Occipital lobe (tissue), 2 donors: ENCODE measurements around the gene TNC. TPM values are rescaled to one million over a fixed set of nuclear protein-coding genes. Genes with fewer than 3 reads are reported as not detected.
"Not testable (repeated sequence)": the region's sequence is repeated elsewhere in the genome, so short reads cannot be mapped to it uniquely, and the experiment has no call there.

Experiments used
- DNase-seq: peaks from one replicate; lab custom pipeline; 2025; lab: John Stamatoyannopoulos, UW
- total RNA-seq: library from RNA; depleted of rRNA; stranded (reverse); fragments of >200 nt; gene quantifications from one replicate; pipeline ENCODE4 v1.2.3, GENCODE V29; 2014

TNC gene
- total RNA-seq, 1 donor from 2014 or later = 73.6 TPM

DNA sequence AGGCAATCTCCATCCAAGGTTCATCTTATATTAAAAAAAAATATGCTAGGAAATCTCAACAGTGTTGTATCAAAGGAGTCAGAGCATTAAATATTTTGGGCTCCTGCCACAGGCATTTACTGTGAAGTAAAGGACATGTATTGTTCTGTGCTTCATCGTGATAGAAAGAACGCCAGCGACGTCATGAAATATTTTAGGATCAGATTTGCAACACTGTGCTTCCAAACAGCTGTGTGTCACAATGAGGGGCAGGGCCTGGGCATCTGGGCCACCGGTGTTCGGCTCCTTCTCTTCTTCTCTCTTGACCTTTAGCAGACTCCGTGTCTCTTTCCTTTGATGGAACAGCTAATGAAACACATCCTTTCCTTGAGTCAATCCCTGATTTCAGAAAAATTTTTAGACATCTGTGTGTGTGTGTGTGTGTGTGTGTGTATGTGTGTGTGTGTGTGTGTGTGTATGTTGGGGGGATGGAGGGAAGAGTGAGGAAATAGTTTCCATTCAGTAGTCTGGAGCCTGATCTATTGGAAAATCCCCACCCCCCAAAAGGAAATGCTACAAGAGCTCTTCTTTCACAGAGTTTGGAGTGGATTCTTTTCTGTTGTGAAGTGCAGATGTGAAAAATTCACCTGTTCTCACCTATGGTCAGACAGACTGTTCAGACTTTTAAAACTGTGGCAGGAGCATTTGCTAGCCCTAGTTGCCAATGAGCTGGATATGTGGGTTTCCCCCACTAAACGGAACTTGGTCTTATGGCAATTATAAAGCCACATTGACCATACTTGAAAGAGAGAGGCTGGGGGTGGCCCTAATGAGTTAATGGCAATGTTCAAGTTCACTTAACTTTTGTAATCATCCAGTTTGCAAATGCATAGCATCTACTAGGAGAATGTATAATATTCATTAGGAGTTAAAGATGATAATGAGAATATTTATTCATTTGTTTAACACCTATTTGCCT, 18.1 kb upstream of the TNC start:
- DNase-seq = no peak

DNA sequence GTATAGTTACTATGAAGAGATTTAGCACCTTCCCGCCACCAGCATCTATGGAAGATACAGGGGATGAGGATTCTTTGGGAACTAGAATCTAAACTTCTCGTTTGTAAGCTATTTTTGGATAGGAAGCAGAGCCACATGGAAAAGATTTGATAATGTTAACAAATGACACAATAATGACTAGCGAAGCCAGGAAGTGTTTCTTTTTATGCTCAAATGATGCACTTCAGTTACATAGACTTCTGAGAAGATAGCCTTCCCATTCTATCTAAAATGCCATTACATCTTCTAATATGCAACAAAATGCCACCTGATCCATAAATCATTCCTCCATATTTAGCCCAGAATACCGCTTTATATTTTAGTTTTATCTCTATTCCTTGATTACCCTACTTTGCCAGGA, 17.0 kb upstream of the TNC start:
- no peak for DNase-seq

DNA sequence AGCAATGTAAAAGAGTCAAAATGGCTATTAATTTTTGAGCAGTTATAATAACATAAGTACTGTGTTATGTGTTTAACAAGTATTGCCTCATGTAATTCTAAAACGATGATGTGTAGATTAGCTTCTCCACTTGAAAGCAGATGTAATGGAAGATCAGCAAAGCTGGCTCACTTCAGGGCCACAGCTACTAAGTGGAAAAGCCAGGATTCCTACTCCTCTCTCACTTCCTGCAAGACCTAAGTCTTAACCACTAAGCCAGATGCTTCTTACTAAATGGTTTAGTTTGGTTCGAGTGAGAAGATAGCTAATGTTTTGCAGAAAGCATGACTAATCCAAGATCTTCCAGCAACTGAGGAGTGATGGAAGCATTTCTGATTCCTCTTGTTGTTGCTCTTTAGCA, 15.7 kb upstream of the TNC start:
- no peak for DNase-seq

DNA sequence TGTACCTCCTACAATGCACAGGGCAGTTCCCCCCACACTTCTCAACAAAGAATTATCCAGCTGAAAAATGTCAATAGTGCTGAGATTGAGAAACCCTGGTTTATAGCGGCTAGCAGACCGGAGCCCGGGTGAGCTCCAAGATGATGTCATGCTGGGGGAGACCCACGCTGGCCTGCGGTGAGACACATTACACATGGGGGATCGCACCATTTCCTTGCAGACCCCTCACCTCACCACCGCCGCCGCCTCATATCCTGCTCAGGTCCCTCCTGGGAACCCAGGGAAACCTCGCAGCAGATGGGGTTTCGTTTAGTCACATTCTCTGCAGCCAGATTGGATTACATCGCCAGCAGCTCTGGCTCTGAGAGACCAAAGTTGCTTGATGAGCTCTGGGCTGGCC, 14.7 kb upstream of the TNC start:
- DNase-seq = no peak

DNA sequence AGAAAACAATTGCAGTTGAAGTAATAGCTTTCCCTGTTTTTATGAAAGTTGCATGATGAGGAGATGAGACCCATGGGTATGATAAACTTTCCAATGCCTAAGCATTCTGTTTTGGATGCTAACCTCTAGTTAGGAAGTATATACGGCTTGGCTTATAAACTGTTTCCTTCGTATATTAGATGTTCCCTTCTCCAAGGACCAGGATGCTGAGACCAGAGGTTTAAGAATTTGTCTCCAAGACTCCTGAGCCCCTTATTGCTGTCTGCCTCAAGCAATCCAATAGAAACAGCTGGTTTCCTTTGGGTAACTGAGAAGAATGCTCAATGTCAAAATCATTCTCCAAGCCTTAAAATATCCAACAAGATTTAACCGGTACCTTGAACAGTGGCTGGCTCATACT, 12.2 kb upstream of the TNC start:
- no peak for DNase-seq

DNA sequence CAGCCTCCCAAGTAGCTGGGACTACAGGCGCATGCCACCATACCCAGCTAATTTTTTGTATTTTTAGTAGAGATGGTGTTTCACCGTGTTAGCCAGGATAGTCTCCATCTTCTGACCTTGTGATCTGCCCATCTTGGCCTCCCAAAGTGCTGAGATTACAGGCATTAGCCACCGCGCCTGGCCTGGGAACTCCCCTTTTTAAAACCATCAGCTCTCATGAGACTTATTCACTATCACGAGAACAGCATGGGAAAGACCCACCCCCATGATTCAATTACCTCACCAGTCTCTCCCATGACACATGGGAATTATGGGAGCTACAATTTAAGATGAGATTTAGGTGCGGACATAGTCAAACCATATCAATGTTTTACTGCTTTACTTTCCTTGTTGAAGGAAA, 10.8 kb upstream of the TNC start:
- DNase-seq = not testable (repeated sequence)

DNA sequence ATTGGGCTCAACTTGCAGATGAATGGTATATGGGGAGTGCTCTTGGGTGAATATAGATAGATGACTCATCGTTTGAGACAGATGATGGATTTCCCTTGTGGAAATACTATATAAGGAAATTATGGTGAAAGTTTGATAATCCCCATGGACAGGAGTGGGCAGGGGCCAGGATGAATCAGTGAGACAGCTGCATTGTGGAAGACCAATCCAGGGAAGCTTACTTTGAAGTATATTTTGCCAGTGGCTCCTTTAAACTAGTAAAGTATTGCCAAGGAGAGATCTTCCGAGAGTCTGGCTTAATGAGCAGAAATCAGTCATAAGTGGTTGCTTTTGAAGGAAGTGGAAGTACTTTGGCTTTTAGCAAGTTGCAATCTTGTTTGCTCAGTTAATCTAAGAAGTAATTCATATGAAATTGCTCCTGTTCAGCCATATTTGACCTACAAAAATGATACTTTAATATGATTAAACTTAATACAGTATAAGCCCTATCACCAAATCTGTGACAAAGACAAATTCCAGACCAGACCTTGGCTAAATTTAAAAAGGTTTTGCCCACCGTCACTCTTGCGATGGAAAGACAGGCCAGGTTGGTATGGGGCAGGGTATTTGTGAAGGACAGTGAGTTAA, 9.3 kb upstream of the TNC start:
- DNase-seq = no peak

DNA sequence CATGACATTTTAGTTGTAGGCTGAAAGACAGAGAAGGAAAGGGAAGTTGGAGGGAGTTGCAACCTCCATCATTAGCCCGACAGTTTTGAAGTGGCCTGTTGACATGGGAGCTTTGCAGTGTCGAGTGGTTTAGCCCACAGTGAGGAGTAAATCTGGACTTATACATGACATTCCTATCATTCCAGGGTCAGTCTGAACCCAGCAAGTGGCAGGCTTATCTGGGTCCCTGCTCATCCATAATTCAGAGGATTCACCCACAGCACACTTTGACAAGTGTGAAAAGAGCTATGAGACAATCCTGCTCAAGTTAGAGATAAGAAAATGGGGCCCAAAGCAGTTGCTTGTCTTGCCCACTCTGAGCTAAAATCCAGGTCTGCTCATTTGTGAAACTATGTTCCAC, 8.4 kb upstream of the TNC start:
- DNase-seq = no peak

DNA sequence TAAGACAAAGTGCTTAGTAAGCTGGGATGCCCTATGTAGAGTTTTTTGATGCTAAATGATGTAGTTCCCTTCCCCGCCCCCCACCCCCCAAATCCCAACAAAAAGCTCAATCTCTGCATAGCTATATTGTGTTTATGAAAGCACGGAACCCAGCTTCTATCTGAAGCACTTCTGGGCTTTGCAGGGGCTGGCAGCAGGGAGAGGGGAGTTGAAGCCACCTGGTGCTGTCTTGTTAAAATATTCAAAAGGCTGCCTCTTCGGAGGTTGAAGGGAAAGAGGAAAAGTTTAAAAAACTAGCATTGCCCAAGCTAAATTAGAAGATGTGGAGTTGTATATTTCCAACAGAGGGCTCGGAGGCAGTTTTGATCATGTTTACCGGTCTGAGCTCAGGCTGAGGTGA, 5.0 kb upstream of the TNC start:
- no peak for DNase-seq

DNA sequence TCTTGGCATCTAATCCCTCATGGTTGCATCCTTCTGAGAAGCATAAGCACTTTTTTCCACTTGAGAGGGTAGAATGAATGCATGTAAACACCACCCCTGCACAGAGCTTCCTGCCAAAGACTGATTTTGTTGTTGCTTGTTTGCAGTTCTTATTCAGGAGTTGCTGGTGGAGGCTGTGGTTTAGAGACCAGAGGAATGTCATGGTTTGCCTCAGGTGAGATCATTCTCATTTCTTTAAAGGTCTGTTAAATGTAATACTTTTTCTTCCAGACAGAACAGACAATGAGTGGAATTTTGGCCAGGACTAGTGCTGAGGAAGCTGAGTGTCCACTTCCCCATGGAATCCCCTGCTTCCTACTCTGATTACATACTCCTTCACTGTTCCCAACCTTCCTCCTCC, 3.2 kb upstream of the TNC start:
- DNase-seq = no peak

DNA sequence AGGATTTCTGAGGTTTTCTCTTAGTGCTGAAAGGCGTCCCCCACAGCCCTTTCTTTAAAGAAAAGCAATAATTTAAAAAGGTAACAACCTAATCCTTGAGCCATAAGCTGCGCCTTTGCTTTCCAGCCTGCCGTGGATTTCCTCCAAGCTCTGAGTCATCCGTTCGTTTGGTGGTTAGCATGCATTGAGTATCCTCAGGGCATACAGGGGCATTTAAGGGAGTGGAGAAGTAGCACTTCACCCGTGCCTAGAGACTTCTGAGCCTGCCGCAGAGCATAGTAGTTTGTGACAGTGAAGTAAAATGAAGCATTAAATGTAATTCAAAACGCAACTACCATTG, 892 bp upstream of the TNC start:
- DNase-seq = peak; percentile 37

DNA sequence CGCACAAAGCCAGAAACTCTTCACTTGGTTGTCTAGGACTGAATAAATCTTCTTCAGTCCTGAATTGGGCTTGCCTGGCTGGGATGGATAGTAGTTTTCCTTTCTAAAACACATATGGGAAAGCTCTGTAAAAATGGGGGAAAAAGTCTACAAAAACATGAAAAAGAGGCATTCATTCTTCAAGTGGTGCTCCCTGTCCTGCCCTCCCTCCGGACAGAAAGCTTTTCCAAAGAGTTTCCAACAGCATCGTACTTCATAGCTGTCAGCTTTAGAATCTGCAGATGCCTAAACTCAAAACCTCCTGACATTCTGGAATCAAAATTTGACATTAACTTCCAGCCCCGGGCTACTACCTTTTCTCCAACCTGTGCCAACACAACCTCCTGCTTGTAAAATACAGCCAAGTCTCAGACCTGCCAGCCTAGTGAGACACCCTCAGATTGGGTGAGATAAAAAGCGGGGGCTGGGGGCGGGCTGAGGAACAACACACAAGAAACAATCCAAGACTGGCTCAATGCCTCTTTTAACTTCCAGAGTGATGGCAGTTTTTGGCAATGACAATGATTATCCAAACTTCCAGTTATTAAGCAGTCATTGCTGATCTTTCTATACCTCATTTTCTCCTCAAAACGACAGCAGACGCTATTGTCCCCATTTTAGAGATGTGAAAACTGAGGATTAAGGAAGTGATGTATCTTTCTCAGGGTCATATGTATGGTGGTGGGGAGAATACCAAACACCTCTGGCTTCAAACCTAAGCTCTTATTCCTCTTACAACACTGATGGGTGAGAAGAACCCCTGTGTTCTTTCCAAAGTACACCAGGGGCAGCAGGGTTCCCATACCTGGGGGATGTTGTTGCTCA, 1.3 kb downstream of the TNC start:
- DNase-seq = no peak

DNA sequence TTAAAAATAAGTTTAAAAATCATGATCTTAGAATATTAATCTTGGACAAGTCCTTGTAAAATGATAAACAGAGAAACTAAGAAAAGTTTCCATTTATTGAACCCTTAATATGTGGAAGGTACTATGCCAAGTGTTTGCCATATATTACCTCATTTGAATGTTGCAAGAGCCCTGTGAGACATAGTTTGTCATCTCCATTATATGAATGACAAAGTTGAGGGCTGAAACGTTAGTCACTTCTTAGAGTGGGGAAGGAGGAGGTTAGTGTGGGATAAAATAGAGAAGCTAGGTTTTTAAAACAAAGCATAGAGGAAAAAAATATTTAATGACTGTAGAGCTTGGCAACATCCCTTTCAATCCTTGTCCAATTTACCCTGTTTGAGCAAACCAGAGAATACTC, 2.0 kb downstream of the TNC start:
- DNase-seq = no peak

DNA sequence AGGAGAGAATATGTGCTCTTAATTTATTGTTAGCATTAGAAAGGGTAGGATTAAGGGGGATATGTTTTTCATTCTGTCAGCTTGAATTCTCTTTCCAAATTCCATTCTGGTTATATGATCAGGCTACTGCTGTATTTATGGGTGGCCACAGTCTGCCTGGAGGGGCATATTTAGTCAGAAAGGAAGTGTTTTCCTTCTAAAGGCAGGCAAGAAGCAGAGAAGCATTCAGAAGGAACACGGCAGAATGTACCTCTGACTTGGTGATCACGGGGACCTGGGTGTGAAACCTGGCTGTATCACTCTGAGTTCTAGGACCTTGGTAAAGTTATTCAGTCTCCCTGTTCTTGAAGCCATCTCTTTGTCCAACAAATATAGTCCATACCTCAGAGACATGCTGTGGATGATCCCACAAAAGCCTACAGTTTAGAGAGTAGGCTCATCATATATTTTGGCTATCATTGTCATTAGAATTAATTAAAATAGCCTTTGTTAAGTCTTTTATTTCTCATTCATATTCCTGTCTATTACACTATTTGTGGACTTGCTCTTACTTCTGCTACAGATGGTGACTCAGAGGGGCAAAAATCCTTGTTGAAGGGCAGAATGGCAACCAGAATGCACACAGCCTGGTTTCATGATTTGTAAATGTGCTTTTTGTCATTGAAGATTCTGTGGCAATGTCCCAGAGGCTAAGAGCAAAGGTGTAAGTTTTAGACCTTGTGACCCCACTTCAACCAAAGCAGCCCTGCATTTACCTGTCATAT, 2.7 kb downstream of the TNC start:
- no peak for DNase-seq

DNA sequence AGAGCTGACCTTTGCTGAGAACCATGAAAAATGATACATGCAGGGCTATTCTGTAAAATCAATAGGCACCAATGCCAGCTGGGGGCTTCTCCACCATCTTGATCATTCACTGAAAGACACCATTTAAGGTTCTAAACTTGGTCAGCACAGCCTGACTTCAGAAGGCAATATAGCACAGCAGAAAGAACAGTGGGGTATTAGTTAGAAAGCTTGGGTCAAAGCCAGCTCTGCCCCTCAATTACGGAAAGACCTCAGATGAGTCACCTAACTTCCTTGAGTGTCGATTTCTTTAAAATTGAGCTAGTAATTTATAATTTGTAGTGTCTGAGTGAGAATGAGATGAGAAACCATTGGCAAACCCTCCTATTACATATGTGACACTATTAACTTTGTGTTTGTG, 3.4 kb downstream of the TNC start:
- no peak for DNase-seq

DNA sequence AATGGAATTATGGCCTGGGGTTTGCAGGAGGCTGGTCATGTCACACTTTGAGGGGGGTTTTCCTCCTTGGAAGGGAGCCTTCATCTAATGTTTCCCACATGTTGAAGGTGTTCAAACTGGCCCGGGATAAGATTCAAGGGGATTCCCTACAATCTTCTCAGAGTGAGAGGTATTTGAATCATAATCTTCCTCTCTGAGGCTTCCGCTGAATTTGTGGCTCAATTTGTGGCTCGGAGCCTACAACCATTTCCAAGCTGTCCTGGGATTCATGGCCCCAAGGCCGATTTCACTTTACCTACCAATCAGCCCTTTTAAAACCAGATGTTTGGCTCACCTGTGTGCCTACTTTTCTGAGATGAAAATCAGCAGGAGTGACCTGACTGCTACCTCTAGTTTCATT, 3.9 kb downstream of the TNC start:
- no peak for DNase-seq

DNA sequence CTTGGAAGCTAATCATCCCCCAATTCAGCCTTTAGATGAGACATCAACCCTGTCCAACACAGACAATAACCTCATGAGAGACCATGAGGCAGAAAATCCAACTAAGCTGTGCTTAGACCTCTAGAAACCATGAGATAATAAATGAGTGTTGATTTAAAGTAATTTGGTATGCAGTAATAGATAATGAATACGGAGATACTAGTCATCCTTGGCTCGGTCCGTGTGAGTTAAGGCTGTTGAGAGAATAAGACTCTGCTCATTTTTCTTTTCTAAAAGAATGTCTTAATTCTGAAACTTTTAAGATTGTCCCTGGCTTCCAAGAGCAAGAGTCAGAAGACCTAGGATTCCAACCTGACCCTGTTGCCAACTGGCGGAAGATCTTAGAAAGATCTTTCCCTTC, 6.1 kb downstream of the TNC start:
- DNase-seq = no peak

DNA sequence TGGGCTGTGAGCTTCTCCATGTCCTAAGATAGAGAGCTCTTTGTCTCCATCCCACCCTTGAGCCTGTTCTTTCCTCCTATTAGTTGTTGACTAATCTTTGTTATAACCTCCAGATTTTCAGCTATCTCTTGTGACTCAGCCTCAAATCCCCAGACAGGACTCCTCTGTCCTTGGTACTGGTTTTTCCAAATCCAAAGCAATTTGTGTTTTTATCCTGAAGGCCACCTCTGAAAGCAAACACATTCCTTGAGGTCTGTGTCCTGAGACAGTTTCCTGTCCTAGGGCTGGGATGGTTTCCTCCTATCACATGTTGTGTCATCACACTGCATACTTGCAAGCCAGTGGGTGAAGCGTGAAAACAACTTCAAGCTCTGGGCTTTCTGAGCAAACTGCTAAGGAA, 8.5 kb downstream of the TNC start:
- DNase-seq = no peak

DNA sequence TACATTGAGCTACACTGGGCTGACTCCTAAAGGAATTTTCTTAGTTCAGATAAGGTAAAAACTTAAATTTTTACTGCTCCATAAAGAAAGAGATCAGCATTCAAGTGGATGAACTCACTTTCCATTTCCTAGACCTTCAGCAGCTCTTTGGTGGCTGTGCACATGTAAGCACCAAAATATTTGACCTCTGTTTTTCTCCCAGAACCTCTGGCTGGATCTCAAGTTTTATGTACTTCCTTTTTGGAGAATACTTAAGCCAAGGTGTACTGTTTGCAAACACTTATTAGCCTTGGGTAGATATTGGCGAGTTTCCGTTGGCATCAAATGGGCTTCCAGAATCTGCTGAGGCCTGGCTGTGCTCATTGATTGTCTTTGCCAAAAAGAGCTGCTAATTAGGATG, 10.3 kb downstream of the TNC start:
- no peak for DNase-seq

DNA sequence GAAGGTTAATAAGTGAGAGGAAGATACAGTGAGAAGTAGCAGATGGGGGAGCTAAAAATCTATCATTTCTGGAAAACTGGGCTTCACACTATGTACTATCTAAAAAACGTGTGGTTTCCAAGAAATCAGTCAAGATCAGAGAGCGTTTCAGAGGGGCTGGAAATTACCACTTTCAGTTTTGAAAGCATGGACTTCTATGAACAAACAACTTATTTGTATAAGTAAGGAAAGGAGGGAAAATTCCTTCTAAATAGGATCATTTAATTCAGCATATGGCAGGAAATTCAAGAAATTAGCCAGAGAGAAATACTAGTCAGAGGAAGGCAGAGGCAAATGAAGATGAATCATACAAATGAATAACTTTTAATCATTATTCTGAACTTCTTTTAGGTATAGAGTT, 11.3 kb downstream of the TNC start:
- no peak for DNase-seq

DNA sequence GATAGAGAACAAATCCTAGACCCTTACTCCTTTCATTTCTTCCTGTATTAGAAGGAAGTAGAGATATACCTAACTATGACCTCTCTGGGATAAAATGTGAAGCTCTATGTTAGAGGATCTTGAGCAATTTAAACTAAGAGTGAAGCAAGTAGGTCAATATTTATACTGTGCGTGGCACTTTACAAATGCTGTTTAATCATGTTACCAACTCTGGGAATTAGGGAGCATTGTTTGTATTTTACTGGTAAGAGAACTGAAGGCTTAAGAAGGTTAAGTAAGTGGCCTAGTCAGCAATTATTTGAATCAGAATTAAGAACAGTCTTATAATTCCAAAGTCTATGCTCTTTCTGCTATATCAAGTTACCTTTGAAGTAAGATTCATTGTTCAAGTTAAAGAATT, 12.0 kb downstream of the TNC start:
- no peak for DNase-seq

DNA sequence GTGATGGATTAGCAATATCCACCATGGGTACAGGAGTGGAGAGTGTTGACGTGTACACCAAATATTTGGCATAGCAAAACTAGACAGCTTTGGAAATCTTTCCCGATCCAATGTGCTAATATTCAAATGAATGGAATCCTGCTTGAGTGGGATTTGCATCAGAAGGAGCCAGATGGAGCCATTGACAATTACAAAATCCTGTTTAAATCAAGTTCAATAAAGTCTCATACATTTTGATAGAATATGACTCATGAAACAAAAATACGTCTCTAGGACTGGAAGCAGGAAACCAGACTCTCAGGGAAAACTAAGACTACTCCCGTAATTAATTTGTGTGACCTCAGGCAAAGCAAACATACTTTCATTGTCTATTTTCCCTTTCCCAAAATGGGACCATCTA, 13.0 kb downstream of the TNC start:
- DNase-seq = no peak
